GM12892 (cell line): ENCODE results near the gene CHRD.
A peak's percentile ranks its signal among the peaks of the same experiment; 100 is the strongest.
"Not testable (repeated sequence)": the region's sequence is repeated elsewhere in the genome, so short reads cannot be mapped to it uniquely, and the experiment has no call there.

ENCODE experiments used
- DNase-seq: peaks from one replicate; pipeline ENCODE4 v3.0.0; 2011; ENCODE audit not compliant: insufficient read length
- FAIRE-seq: peaks from 2 replicates; lab custom pipeline; 2011; peaks lifted over from hg19 to GRCh38; lab: Jason Lieb, UNC
- POLR2A ChIP-seq: IDR thresholded peaks from 2 replicates; pipeline ENCODE4 v1.6.1; 2011; ENCODE audit warnings: low read depth, low read length, control low read depth
- POLR2AphosphoS5 ChIP-seq: IDR thresholded peaks from 2 replicates; pipeline ENCODE4 v1.6.1; 2011; ENCODE audit warnings: low read depth, low read length, control low read depth
- TAF1 ChIP-seq: IDR thresholded peaks from 2 replicates; pipeline ENCODE4 v1.6.1; 2011; ENCODE audit warnings: low read depth, mild to moderate bottlenecking, control low read depth, low read length, borderline replicate concordance

Gene CHRD

DNA sequence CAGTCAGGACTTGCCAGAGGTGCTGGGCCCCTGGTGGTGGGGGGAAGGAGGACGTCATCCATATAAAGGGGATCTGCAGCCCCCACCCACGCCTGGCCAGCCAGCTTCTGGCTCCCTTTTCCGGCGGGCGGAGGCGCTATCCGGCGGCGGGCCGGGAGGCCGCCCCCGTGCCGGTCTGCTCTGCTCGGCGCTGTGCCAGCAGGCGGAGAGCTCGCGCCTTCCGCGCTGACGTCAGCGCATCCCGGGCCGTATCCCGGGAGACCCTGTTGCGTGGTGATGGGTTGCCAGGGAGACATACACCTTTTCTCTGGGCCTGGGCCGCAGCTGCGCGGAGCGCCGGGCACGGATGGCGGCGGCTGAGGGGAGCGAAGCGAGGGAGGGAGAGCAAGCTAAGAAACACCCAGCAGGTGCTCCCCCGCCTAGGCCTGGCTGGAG, 41.3 kb upstream of the CHRD start:
- no peak for TF ChIP-seq POLR2A
- no peak for TF ChIP-seq POLR2AphosphoS5
- no peak for TF ChIP-seq TAF1
- FAIRE-seq (no peak), DNase-seq (no peak)

GRCh38 chr3:184339001-184339400, 40.9 kb upstream of the CHRD start:
- TF ChIP-seq POLR2AphosphoS5 (no peak), POLR2A (no peak), TAF1 (no peak)
- DNase-seq (no peak), FAIRE-seq (no peak)

DNA sequence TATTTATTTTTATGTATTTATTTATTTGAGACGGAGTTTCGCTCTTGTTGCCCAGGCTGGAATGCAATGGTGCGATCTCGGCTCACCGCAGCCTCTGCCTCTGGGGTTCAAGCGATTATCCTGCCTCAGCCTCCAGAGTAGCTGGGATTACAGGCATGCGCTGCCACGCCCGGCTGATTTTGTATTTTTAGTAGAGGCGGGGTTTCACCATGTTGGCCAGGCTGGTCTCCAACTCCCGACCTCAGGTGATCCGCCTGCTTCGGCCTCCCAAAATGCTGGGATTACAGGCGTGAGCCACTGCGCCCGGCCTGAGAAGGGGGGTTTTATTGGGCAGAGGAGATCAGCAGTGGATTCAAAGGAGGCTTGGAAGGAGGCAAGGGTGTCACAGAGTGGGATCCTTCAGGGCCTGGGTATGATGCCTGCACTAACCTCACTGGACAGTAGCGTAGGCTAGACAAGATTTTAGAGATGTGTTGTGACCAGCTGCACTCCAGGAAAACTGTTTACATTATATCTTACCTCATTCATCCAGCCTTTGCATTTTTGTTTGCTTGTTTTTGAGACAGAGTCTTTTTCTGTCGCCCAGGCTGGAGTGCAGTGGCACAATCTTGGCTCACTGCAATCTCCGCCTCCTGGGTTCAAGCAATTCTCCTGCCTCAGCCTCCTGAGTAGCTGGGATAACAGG, 40.3 kb upstream of the CHRD start:
- not testable (repeated sequence) for FAIRE-seq, DNase-seq

DNA sequence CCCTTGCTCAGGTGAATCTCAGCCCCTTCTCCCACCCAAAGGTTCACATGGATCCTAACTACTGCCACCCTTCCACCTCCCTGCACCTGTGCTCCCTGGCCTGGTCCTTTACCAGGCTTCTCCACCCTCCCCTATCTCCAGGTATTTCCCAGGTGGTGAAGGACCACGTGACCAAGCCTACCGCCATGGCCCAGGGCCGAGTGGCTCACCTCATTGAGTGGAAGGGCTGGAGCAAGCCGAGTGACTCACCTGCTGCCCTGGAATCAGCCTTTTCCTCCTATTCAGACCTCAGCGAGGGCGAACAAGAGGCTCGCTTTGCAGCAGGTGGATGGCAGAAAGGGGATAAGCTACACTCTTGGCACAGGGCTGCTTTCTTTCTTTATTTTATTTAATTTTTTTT, 37.9 kb upstream of the CHRD start:
- TF ChIP-seq POLR2AphosphoS5 (no peak), TAF1 (no peak), POLR2A (no peak)
- FAIRE-seq (no peak), DNase-seq (no peak)

GRCh38 chr3:184343200-184343876, 36.5 kb upstream of the CHRD start:
- DNase-seq: no peak
- FAIRE-seq: no peak
- TF ChIP-seq TAF1 (no peak), POLR2AphosphoS5 (no peak), POLR2A (no peak)

DNA sequence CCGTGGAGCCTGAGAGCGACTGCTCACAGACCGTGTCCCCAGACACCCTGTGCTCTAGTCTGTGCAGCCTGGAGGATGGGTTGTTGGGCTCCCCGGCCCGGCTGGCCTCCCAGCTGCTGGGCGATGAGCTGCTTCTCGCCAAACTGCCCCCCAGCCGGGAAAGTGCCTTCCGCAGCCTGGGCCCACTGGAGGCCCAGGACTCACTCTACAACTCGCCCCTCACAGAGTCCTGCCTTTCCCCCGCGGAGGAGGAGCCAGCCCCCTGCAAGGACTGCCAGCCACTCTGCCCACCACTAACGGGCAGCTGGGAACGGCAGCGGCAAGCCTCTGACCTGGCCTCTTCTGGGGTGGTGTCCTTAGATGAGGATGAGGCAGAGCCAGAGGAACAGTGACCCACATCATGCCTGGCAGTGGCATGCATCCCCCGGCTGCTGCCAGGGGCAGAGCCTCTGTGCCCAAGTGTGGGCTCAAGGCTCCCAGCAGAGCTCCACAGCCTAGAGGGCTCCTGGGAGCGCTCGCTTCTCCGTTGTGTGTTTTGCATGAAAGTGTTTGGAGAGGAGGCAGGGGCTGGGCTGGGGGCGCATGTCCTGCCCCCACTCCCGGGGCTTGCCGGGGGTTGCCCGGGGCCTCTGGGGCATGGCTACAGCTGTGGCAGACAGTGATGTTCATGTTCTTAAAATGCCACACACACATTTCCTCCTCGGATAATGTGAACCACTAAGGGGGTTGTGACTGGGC, 35.1 kb upstream of the CHRD start:
- DNase-seq (no peak), FAIRE-seq (no peak)
- TF ChIP-seq POLR2A: no peak
- TF ChIP-seq POLR2AphosphoS5: no peak
- TF ChIP-seq TAF1: no peak

GRCh38 chr3:184345317-184346144, 34.3 kb upstream of the CHRD start:
- TF ChIP-seq TAF1 (no peak), POLR2A (no peak), POLR2AphosphoS5 (no peak)
- FAIRE-seq (no peak), DNase-seq (peak; percentile 48)

- no peak for FAIRE-seq
- no peak for DNase-seq
- TF ChIP-seq POLR2AphosphoS5 (no peak), TAF1 (no peak), POLR2A (no peak)
Observed at GRCh38 chr3:184346480-184347190, 33.2 kb upstream of the CHRD start.

- no peak for FAIRE-seq
- TF ChIP-seq TAF1 (no peak), POLR2AphosphoS5 (no peak), POLR2A (no peak)
- no peak for DNase-seq
Observed at GRCh38 chr3:184347321-184348056, 32.4 kb upstream of the CHRD start.

DNA sequence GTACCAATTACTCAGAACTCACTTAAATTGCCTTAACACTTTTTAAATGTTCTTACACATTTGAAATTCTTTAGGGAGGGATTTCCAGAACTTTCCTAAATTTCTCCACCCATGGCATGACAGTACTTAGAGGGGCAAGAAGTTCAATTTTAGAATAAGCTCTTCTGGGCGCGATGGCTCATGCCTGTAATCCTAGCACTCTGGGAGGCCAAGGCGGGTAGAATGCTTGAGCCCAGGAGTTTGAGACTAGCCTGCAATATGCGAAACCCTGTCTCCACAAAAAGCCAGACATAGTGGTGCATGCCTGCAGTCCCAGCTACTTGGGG, 31.8 kb upstream of the CHRD start:
- TF ChIP-seq POLR2AphosphoS5: no peak
- no peak for TF ChIP-seq TAF1
- TF ChIP-seq POLR2A: no peak
- DNase-seq: no peak
- FAIRE-seq: no peak
